ENCODE results near the gene UBE2E2. TPM values are rescaled to one million over a fixed set of nuclear protein-coding genes. Genes with fewer than 3 reads are reported as not detected.

Gene UBE2E2
- total RNA-seq, 3 donors from 2014 or later = 31.5 to 96.2 (median 59.7) TPM

DNA sequence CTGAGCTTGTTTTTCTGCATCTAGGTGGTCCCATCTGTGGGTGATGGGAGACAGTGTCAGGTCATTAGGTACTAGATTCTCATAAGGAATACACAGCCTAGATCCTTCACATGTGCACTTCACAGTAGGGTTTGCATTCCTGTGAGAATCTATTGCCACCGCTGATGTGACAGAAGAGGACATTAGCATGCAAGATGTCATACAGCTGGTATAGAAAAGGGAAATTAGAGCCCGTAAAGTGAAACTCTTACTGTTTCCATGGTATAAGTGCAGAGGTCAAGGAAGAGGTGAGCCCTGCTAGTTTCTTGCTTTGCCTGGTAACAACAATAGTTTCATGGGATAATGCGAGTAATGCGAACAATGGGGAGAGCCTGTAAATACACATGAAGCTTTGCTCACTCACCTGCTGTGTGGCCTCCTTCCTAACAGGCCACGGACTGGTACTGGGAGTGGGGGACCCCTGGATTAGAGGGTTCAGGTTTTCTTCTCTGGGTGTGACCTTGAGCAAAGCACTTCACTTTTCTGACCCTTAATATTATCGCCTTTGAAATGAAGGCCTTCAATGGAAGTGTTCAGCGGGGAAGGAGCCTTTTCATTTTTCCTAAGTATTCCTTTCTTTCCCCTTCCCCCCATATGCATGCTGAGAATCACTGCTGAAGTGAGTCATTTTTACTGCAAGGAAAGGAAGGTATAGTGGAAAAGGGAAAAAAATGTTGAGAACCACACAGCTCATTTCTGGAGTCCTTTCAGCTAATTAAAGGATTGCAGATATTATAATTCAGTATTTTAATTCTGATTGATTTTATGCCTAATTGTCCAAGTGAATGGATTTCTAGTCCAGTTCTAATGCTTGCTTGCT lies 286.4 kb downstream of the UBE2E2 start:
- Histone ChIP-seq H3K27me3 (no peaks in the 10 kb centered on the region), H3K9me3 (peaks cover 8 to 14% of the 10 kb centered on the region in 2 donors), H3K4me3 (no peak overlapping the region), H3K27ac (no peak overlapping the region), H3K36me3 (no peaks in the 10 kb centered on the region), H3K4me1 (no peaks in the 10 kb centered on the region)
- no peak for DNase-seq (ENCODE audit: low spot score in 2 of 2)
- TF ChIP-seq POLR2A (IDR thresholded peaks at IDR 0.05) = no peak
- TF ChIP-seq, protein P1, sequence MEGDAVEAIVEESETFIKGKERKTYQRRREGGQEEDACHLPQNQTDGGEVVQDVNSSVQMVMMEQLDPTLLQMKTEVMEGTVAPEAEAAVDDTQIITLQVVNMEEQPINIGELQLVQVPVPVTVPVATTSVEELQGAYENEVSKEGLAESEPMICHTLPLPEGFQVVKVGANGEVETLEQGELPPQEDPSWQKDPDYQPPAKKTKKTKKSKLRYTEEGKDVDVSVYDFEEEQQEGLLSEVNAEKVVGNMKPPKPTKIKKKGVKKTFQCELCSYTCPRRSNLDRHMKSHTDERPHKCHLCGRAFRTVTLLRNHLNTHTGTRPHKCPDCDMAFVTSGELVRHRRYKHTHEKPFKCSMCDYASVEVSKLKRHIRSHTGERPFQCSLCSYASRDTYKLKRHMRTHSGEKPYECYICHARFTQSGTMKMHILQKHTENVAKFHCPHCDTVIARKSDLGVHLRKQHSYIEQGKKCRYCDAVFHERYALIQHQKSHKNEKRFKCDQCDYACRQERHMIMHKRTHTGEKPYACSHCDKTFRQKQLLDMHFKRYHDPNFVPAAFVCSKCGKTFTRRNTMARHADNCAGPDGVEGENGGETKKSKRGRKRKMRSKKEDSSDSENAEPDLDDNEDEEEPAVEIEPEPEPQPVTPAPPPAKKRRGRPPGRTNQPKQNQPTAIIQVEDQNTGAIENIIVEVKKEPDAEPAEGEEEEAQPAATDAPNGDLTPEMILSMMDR (IDR thresholded peaks at IDR 0.05) = no peak
- TF ChIP-seq POLR2AphosphoS5 (IDR thresholded peaks at IDR 0.05) = no peak
- intact Hi-C loops (cut with DNase I; ENCODE audit: low total_unique reads) = no loop called here

- Histone ChIP-seq H3K27ac (no peak overlapping the region), H3K27me3 (no peaks in the 10 kb centered on the region), H3K4me3 (no peak overlapping the region), H3K9me3 (peaks cover 8 to 14% of the 10 kb centered on the region in 2 donors), H3K4me1 (no peaks in the 10 kb centered on the region), H3K36me3 (no peaks in the 10 kb centered on the region)
- intact Hi-C loops (cut with DNase I; ENCODE audit: low total_unique reads) = no loop called here
- TF ChIP-seq, protein P1 (IDR thresholded peaks at IDR 0.05) = no peak
- no peak for TF ChIP-seq POLR2A (IDR thresholded peaks at IDR 0.05)
- TF ChIP-seq POLR2AphosphoS5 (IDR thresholded peaks at IDR 0.05) = no peak
- no peak for DNase-seq (ENCODE audit: low spot score in 2 of 2)
Observed at GRCh38 chr3:23490459-23490858, 287.3 kb downstream of the UBE2E2 start.

DNA sequence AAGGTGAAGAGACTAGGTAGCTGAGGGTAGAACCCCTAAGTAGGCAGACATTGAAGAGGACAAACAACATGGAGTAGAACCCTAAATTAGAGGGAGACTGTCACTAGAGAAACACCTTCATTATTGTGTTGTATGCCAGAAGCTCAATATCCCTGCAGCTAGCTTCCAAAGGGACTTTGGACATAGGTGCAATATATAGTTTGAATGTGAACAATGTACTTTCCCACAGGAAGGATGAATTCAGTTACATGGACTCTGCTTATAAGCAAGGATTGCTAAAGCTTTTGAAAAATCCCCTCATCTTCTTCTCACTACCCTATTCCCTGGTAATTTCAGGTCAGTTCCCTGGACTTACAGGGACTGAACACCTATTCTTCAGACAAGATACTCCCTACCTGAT lies 288.9 kb downstream of the UBE2E2 start:
- intact Hi-C loops (cut with DNase I; ENCODE audit: low total_unique reads) = no loop called here
- Histone ChIP-seq H3K4me3 (no peak overlapping the region), H3K27me3 (no peaks in the 10 kb centered on the region), H3K4me1 (no peaks in the 10 kb centered on the region), H3K9me3 (peaks cover 0 to 3% of the 10 kb centered on the region in 2 donors), H3K36me3 (no peaks in the 10 kb centered on the region), H3K27ac (no peak overlapping the region)
- DNase-seq (ENCODE audit: low spot score in 2 of 2) = no peak
- no peak for TF ChIP-seq POLR2A (IDR thresholded peaks at IDR 0.05)
- TF ChIP-seq, protein P1 (IDR thresholded peaks at IDR 0.05) = no peak
- no peak for TF ChIP-seq POLR2AphosphoS5 (IDR thresholded peaks at IDR 0.05)

DNA sequence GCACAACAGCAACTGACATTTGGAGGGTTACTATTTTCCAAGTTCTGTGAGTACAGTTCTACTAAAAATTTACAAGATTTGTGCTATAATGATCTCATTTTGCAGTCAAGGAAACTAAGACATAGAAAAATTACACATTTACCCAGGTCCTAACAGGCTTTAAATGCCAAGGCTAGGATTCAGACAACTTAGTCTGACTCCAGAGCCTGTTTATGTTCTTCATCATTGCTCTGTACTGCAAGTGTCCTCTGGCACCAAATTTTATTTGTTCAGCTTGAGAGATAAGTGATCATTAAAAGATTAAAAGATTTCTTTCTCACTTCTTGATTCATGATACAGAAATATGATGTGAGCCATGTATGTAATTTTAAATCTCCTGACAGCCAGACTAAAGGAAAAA lies 290.8 kb downstream of the UBE2E2 start:
- Histone ChIP-seq H3K36me3 (no peaks in the 10 kb centered on the region), H3K9me3 (no peaks in the 10 kb centered on the region), H3K27ac (no peak overlapping the region), H3K27me3 (no peaks in the 10 kb centered on the region), H3K4me1 (no peaks in the 10 kb centered on the region), H3K4me3 (no peak overlapping the region)
- TF ChIP-seq, protein P1 (IDR thresholded peaks at IDR 0.05) = no peak
- TF ChIP-seq POLR2AphosphoS5 (IDR thresholded peaks at IDR 0.05) (no peak), POLR2A (IDR thresholded peaks at IDR 0.05) (no peak)
- DNase-seq (ENCODE audit: low spot score in 2 of 2) = no peak
- intact Hi-C loops (cut with DNase I; ENCODE audit: low total_unique reads) = no loop called here

DNA sequence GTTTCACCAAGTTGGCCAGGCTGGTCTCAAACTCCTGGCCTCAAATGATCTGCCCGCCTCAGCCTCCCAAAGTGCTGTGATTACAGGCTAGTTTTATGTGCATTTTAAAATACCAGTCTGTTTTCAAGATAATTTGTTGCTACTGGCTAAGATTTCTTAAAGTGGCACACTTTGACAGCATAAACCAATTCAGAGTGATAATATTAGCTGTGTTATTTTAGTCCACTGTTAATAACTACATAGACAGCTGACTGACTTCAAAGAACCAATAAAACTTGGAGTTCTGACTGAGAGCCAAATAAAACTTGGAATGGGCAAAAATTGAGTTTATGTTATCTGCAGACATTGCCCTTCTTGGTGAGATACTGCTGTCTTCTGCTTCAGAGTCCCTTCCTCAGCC lies 291.8 kb downstream of the UBE2E2 start:
- H3K9me3 ChIP-seq = no peaks in the 10 kb centered on the region
- no peak overlapping the region for H3K4me3 ChIP-seq
- H3K36me3 ChIP-seq = no peaks in the 10 kb centered on the region
- DNase-seq (ENCODE audit: low spot score in 2 of 2) = no peak
- H3K27ac ChIP-seq = no peak overlapping the region
- intact Hi-C loops (cut with DNase I; ENCODE audit: low total_unique reads) = no loop called here
- no peaks in the 10 kb centered on the region for H3K4me1 ChIP-seq
- TF ChIP-seq POLR2A (IDR thresholded peaks at IDR 0.05) (no peak), POLR2AphosphoS5 (IDR thresholded peaks at IDR 0.05) (no peak)
- TF ChIP-seq, protein P1 (IDR thresholded peaks at IDR 0.05) = no peak
- no peaks in the 10 kb centered on the region for H3K27me3 ChIP-seq
